SKM-1 (cell line): Measurements from ENCODE around the gene APOL2.
"Not testable (repeated sequence)": the region's sequence is repeated elsewhere in the genome, so short reads cannot be mapped to it uniquely, and the experiment has no call there.

ENCODE experiments used
- DNase-seq: peaks from one replicate; lab custom pipeline; 2025; ENCODE audit not compliant: unreplicated experiment; lab: John Stamatoyannopoulos, UW

APOL2 gene

DNA sequence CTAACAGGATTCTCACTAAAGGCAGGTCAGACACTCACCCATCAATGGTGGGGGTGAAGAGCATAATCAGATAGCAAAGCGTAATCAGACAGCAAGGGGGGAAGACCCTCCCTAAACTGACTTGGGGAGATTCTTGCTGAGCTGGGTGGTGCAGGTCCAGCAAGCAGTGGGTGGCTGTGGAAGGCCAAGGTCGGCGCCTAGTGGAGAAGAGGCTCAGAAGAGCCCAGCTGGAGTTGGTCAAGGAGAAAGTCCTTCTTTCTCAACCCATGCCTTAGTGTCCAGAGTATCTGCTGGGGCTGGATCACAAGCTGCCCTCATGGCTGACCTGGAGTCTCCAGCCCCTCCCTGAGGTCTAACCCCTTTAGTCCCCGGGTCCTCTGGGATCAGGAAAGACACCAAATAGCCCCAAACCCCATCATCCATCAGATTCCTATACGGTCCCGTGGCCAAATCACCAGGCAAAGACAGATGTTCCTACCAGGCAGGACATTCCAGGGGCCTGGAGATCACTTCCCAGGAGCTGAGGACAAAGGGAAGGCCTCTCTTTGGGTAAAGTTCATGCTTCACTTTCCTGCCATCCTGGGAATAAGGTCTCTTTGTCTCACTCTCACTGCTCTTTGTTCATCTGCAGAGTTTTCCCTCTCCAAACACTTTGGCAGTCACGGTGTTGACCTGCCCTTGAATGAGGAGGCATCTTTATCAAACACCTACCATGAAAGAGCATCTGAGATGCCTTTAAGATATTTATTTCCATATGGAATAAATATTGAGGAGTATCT, 24.7 kb upstream of the APOL2 start:
- DNase-seq: not testable (repeated sequence)

DNA sequence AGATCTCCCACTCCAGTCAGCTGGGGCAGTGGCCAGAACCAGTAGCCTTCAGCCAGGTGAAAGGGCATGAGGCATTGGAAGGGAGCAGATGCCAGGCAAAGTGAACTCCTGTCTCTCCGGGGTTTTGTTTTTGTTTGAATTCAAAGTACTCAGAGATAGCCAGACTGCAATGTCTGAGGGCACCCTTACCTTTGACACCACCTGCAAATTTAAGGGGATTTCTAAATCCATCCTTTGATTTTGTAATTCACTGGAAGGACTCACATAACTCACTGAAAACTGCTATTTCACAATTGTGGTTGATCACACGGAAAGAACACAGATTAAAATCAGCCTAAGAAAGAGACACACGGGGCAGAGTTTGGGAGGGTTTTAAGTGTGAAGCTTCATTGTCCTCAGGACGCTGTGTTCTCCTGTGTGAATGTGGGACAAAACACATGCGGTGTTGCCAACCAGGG, 23.9 kb upstream of the APOL2 start:
- DNase-seq: peak; percentile 38

DNA sequence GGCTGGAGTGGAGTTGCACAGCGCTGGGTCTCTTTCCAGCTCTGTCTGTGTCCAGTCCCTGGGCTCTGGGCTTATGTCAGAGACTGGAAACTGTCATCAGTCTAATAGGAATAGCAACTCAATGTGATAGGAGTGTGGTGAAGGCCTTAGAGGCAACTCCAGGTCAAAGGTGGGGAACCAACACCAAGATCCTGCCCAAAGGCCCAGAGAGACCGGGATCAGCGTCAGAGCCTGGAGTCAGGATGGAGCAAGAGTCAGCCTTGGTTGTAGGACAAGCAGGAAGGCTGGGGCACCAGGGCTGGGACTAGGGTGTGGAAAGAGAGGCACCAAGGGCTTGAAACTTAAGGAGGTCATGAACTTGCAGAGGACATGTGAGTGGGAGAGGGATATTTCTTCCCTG, 23.0 kb upstream of the APOL2 start:
- not testable (repeated sequence) for DNase-seq

GRCh38 chr22:36261675-36262074, 22.3 kb upstream of the APOL2 start:
- not testable (repeated sequence) for DNase-seq

DNA sequence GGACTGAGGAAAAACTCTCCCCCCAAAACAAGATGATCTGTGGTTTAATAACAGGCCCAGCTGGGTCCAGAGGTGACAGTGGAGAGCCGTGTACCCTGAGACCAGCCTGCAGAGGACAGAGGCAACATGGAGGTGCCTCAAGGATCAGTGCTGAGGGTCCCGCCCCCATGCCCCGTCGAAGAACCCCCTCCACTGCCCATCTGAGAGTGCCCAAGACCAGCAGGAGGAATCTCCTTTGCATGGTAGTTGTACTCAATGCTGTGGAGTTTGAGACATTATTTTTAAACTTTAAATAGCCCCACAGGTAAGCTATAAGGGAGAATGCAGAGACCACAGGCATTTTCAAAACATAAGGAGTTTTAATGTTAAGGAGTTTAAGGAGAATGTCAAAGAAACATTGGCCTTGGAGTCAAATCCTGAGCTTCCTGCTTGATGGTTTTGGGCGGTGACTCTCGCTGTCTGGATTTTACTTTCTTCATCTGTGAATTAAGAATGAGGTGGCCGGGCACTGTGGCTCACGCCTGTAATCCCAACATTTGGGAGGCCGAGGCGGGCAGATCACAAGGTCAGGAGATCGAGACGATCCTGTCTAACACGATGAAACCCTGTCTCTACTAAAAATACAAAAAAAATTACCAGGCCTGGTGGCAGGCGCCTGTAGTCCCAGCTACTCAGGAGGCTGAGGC, 20.4 kb upstream of the APOL2 start:
- no peak for DNase-seq

DNA sequence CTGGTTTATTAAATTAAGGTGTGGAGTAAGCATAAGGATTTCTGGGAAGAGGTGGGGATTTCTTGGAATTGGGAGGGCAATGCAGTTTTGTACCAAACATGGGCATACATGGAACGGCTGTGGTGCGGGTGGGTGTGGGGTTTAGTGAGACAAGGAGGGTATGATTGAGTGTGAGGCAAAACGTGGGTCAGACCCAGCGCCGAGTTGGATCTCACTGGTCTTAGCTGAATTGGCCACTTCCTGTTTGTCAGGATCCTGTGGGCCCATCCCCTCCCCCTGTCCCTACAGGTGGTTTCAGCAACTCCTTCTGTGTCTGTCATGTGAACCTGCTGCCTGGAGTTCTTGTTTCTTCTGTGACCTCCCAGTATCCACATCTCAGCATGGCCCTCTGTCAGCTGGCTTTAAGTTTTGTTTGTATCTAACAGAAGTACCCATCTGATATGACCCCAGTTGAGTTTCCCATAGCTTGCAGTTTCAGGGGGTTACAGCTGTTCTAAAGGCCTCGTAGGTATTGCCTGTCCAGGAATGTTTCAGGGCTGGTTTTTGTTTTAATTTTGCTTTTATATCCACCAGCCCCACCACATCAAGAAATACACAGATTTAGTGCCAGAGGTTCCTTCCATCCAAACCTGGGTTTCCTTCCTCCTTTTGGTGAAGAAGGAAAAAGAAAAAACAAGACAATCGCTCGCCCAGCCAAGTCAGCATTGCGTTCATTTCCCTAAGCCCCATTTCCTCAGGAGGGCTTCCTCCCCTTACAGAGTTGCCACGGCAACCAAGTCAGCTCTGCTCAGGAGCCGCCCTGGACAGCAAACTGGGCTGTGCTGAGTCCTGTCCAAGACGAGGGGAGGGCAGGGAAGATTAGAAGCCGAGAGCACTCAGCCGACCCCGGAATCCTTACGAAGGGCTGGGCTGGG, 19.6 kb upstream of the APOL2 start:
- no peak for DNase-seq

DNA sequence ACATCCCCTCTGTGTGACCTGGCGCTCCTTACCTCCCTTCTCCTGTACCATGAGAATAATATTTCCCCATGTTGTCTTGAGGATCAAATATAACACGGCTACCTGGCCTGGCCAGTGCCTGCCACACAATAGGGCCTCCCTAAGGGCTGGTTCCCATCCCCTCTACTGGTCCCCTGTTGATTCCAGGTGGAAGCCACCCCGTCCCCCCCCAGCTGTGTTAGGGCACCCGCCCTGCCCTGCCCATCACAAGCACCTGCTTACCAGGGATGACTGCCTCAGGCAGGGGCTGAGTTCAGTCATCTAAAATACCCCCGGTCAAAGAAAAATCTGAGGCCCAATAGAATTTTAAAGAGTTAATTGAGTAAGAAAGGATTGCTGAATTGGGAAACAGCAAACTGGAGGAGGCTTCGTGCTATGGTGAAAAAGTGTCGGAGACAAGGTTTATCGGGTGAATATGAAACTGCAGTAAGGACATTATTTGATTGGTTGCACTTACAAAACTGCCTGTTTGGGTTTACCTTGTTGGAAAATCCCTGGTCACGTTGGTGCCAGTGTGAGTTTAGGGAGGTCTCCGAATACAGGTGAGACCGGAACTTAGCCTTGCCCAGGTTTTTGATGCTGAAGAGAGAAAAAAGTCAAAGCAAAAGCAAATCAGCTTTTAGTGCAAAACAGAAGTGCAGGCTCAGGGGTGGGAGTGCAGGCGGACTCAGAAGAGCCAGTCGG, 18.8 kb upstream of the APOL2 start:
- no peak for DNase-seq

- no peak for DNase-seq
These were observed 18.0 kb upstream of the APOL2 start for GRCh38 chr22:36257308-36257707.

GRCh38 chr22:36256478-36256877, 17.2 kb upstream of the APOL2 start:
- no peak for DNase-seq

DNA sequence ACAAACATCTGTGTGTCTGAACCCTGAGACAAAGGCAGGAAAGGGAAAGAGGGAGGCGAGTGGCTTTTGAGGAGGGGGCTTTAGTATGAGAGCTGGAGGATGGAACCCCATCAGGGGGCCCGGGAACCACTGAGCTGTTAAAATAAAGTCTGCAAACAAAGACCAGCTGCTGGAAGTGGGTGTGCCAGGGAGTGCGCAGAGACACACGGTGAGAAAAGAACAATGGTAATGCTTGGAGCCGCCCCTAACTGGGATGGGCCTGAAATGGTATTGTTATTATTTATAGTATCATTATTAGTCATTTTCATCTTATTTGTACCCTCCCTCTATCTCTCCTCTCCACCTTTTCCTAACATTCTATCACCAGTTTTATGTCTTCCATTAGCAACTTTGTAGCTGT, 16.2 kb upstream of the APOL2 start:
- DNase-seq: not testable (repeated sequence)

DNA sequence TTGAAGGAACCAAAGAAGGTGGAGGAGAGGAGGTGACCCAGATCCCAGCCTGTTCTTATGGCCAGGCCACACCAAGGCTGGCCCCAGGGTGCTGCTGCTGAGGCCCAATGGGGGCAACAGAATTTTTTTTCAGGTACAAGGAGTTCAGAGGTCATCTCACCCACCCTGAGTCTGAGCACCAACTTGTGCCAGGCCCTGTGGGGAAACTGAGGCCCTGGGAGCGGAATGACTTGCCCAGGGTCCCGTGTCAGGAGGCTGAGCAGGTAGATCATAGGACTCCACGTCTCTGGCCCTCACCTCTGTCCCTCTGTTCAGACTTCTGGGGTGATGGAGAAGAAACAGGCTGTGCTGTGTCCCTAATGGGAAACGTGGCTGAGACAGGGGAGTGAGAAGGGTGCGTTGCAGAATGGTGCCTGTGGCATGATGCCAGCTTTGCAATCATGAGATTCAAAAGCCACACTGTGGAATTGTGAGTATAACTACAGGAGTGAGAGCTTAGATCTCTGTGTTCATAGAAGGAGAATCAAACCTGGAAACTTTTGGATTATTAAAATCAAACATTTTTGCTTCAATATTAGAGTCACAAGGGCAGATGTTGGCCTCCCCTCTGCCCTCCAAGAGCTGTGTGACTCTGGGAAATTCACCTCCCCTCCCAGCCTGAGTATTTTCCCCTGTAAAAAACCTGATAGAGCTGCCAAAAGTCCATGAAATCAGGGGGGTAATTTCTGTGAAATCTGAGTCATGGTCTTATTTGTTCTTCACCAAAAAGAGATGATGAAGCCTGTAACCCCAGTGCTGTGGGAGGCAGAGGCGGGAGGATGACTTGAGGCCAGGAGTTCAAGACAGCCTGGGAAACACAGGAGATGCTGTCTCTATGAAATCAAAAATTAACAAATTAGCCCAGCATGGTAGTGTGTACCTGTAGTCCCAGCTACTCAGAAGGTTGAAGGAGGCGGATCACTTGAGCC, 14.5 kb upstream of the APOL2 start:
- DNase-seq: no peak

- no peak for DNase-seq
These were observed 13.6 kb upstream of the APOL2 start, which contains the start of gene APOL1 for GRCh38 chr22:36252754-36253522. TSS of gene APOL1 (plus strand) at chr22:36253133. CDS start at chr22:36254956, 1,823 bp downstream.

DNA sequence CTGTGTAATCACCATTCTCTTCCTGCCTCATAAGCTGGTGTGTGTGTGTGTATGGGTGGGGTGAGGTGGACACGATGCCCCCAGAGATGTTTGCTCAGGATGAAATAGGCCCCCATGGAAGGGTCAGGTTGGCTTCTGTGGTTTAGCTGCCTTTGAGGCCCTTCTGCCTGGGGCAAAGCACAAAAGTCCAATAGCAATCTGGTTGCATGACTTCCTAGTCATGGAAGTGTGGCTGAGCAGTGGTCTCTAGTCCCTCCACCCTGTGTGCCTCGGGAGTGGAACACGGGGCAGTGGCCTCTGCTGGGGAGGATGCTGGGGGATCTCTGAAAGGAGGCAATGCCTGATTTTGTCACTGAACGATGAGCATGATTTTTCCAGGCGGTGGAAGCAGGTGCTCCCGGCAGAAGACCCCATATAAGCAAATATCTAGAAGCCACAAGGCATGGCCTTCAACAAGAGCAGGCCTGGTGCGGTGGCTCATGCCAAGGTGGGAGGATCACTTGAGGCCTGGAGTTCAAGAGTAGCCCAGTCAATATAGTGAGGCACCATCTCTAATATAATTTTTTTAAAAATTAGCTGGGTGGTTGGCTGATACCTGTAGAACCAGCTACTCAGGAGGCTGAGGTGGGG, 12.8 kb upstream of the APOL2 start:
- not testable (repeated sequence) for DNase-seq

DNA sequence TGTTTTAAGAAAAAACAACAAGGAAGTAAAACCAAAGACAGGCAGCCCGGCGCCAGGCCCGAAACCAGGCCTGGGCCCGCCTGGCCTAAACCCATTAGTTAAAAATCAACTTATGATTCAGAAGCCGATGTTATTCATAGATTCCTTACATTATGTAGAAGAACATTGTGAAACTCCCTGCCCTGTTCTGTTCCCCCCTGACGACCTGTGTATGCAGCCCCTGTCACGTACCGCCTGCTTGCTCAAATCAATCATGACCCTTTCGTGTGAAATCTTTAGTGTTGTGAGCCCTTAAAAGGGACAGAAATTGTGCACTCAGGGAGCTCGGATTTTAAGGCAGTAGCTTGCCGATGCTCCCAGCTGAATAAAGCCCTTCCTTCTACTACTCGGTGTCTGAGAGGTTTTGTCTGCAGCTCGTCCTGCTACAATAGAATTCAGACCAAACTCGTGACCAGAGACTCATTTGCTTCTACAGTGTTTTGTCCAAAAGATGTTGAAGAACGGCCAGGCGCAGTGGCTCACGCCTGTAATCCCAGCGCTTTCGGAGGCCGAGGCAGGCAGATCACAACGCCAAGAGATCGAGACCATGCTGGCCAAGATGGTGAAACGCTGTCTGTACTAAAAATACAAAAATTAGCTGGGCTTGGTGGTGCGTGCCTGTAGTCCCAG, 11.1 kb upstream of the APOL2 start:
- not testable (repeated sequence) for DNase-seq

DNA sequence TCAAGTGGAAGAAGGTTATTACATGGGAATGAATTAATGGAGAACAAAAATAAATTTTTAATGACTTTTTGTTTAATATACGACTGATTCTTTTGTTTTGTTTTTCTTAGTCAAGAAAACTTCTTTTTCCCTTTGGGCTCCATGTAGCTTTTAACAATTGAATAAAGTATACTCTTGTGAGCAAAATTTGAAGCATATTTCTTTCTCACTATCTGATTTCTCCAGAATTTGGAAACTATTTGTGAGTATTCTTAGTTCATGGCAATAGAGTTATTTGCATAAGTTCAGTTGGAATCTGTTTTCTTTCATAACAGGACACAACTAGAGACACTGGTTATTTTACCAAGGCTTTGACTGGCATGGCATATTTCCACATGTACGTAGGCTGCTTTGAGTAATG, 9.8 kb upstream of the APOL2 start:
- no peak for DNase-seq

DNA sequence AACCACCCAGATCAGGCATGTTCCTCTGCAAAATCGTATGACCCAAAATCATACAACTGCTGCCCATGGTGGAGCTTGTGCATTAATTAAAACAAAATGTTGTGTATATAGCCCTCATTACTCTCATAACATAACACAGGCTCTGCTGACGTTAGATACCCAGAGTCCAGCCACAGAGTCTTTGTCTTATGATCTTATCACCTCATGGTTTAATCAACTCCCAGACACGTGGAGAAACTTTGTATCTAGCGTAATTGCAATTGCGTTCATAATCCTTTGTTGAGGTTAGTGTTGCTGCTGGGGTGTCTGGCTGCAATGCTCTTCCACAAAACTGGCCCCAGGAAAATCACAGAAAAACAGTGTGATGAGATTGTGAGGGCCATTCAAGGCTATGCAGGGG, 8.6 kb upstream of the APOL2 start:
- DNase-seq: no peak

DNA sequence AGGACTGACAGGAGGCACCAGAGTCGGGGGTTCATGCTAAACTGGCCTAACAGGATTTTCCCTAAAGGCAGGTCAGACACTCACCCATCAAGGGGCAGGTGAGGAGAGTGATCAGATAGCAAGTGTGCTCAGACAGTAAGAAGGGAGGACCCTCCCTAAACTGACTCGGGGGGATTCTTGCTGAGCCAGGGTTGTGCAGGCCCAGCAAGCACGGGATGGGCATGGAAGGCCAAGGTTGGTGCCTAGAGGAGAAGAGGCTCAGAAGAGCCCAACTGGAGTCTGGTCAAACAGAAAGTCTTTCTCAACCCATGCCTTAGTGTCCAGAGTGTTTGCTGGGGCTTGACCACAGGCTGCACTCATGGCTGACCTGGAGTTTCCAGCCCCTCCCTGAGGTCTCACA, 7.4 kb upstream of the APOL2 start:
- no peak for DNase-seq
